ENCODE measurements around the gene HAUS2. TPM values are rescaled to one million over a fixed set of nuclear protein-coding genes. Genes with fewer than 3 reads are reported as not detected.

Gene HAUS2
- total RNA-seq, 1 experiment from 2014 or later: 39.8 TPM

DNA sequence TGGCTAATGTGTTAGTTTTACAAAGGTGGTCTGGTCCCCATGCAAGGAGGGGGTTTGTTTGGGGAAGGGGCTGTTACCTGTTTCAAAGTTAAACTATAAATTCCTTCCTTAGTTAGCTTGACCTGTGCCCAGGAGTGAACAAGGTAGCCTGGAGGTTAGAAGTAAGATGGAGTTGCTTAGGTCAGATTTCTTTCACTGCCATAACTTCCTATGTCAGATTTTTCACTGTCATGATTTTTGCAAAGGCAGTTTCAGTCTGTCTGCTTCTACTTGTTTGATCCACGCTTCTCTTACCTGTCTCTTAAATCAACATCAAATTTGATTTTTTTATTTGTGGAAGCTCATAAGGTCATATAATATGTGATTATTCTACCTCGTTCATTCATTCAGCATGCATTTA, 55.3 kb downstream of the HAUS2 start:
- no peaks in the 10 kb centered on the region for H3K36me3 ChIP-seq (ENCODE audit: control insufficient read depth in 1 of 2, insufficient read depth in 2 of 2, low read length in 2 of 2)
- TF ChIP-seq EZH2phosphoT487 (IDR thresholded peaks at IDR 0.05; ENCODE audit: borderline replicate concordance) (no peak), POLR2A (IDR thresholded peaks at IDR 0.05; ENCODE audit: borderline replicate concordance, extremely low read depth, insufficient read depth, insufficient read length) (no peak), CEBPB (IDR thresholded peaks at IDR 0.05; ENCODE audit: low read depth) (no peak), ELF1 (IDR thresholded peaks at IDR 0.05; ENCODE audit: borderline replicate concordance, low read depth) (no peak), ZFX (IDR thresholded peaks at IDR 0.05) (no peak), EZH2 (IDR thresholded peaks at IDR 0.05) (no peak), SRF (IDR thresholded peaks at IDR 0.05; ENCODE audit: low read depth) (no peak), YY1 (IDR thresholded peaks at IDR 0.05; ENCODE audit: extremely low read depth, insufficient replicate concordance, low read depth, low read length) (no peak), EGR1 (IDR thresholded peaks at IDR 0.05; ENCODE audit: low read depth) (no peak), RAD21 (IDR thresholded peaks at IDR 0.05; ENCODE audit: low read depth) (no peak), JUND (IDR thresholded peaks at IDR 0.05) (no peak), SIN3A (IDR thresholded peaks at IDR 0.05; ENCODE audit: low read depth) (no peak), SP1 (IDR thresholded peaks at IDR 0.05; ENCODE audit: low read depth) (no peak), TCF7L2 (IDR thresholded peaks at IDR 0.05; ENCODE audit: borderline replicate concordance, extremely low read depth, insufficient read depth, insufficient read length) (no peak), ZNF274 (IDR thresholded peaks at IDR 0.05; ENCODE audit: low read depth, low read length) (no peak), FOSL1 (IDR thresholded peaks at IDR 0.05; ENCODE audit: low read depth) (no peak)
- TF ChIP-seq, protein P1, sequence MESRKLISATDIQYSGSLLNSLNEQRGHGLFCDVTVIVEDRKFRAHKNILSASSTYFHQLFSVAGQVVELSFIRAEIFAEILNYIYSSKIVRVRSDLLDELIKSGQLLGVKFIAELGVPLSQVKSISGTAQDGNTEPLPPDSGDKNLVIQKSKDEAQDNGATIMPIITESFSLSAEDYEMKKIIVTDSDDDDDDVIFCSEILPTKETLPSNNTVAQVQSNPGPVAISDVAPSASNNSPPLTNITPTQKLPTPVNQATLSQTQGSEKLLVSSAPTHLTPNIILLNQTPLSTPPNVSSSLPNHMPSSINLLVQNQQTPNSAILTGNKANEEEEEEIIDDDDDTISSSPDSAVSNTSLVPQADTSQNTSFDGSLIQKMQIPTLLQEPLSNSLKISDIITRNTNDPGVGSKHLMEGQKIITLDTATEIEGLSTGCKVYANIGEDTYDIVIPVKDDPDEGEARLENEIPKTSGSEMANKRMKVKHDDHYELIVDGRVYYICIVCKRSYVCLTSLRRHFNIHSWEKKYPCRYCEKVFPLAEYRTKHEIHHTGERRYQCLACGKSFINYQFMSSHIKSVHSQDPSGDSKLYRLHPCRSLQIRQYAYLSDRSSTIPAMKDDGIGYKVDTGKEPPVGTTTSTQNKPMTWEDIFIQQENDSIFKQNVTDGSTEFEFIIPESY (IDR thresholded peaks at IDR 0.05; ENCODE audit: extremely low read depth, insufficient replicate concordance, low read length): no peak
- TF ChIP-seq, protein P2, sequence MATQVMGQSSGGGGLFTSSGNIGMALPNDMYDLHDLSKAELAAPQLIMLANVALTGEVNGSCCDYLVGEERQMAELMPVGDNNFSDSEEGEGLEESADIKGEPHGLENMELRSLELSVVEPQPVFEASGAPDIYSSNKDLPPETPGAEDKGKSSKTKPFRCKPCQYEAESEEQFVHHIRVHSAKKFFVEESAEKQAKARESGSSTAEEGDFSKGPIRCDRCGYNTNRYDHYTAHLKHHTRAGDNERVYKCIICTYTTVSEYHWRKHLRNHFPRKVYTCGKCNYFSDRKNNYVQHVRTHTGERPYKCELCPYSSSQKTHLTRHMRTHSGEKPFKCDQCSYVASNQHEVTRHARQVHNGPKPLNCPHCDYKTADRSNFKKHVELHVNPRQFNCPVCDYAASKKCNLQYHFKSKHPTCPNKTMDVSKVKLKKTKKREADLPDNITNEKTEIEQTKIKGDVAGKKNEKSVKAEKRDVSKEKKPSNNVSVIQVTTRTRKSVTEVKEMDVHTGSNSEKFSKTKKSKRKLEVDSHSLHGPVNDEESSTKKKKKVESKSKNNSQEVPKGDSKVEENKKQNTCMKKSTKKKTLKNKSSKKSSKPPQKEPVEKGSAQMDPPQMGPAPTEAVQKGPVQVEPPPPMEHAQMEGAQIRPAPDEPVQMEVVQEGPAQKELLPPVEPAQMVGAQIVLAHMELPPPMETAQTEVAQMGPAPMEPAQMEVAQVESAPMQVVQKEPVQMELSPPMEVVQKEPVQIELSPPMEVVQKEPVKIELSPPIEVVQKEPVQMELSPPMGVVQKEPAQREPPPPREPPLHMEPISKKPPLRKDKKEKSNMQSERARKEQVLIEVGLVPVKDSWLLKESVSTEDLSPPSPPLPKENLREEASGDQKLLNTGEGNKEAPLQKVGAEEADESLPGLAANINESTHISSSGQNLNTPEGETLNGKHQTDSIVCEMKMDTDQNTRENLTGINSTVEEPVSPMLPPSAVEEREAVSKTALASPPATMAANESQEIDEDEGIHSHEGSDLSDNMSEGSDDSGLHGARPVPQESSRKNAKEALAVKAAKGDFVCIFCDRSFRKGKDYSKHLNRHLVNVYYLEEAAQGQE (IDR thresholded peaks at IDR 0.05; ENCODE audit: low read depth): no peak
- TF ChIP-seq, protein P3, sequence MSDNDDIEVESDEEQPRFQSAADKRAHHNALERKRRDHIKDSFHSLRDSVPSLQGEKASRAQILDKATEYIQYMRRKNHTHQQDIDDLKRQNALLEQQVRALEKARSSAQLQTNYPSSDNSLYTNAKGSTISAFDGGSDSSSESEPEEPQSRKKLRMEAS (IDR thresholded peaks at IDR 0.05): no peak
- TF ChIP-seq, protein P4, sequence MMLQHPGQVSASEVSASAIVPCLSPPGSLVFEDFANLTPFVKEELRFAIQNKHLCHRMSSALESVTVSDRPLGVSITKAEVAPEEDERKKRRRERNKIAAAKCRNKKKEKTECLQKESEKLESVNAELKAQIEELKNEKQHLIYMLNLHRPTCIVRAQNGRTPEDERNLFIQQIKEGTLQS (IDR thresholded peaks at IDR 0.05): no peak
- no peak for DNase-seq (ENCODE audit: low read depth, low spot score)
- no peaks in the 10 kb centered on the region for H3K79me2 ChIP-seq (ENCODE audit: insufficient read depth, low read length)
- H4K20me1 ChIP-seq (ENCODE audit: insufficient read depth): no peaks in the 10 kb centered on the region
- H3K27ac ChIP-seq (ENCODE audit: low read depth, low read length): no peak overlapping the region
- no peak overlapping the region for H3K9ac ChIP-seq (ENCODE audit: low read length)
- ChIA-PET RAD21 (ENCODE audit: low non-redundant PET in 1 of 2, low total read pairs in 2 of 2, uncharacterized antibody in 2 of 2, unreplicated experiment in 2 of 2) (no interaction called here), POLR2A (no interaction called here), CTCF (no interaction called here)
- intact Hi-C loops (cut with micrococcal nuclease): no loop called here
- no peak for ATAC-seq
- peaks cover 0 to under 1% of the 10 kb centered on the region in 2 experiments; a peak in 1 of 4 replicates for H3K4me1 ChIP-seq (ENCODE audit: control insufficient read depth in 1 of 2, insufficient read depth in 2 of 2, low read length in 2 of 2)
- no peaks in the 10 kb centered on the region for H3K9me3 ChIP-seq (ENCODE audit: control insufficient read depth in 1 of 2, insufficient read depth in 1 of 2, low read depth in 1 of 2, low read length in 2 of 2)
- no peak overlapping the region for H3K4me3 ChIP-seq (replicated peaks in 1 of 2; ENCODE audit: low read depth in 1 of 2, low read length in 2 of 2)
- H3K27me3 ChIP-seq (ENCODE audit: insufficient read depth, low read length): no peaks in the 10 kb centered on the region
- H3K4me2 ChIP-seq (ENCODE audit: low read length): no peak overlapping the region
- no peak overlapping the region for H2AFZ ChIP-seq (ENCODE audit: low read depth, low read length, poor library complexity, severe bottlenecking)
- H3K9me2 ChIP-seq (ENCODE audit: insufficient read depth): no peaks in the 10 kb centered on the region
- no TSS peak for BruUV-seq (replicated peaks)
